HG02938 (cell line): ENCODE results near the gene RHBDL1.
A peak's percentile ranks its signal among the peaks of the same experiment; 100 is the strongest.
"Not testable (repeated sequence)": the region's sequence is repeated elsewhere in the genome, so short reads cannot be mapped to it uniquely, and the experiment has no call there.

Experiments
- ATAC-seq: cut with Tn5 transposase; IDR thresholded peaks from one replicate; pipeline ENCODE4 v1.9.1; 2021; ENCODE audit warnings: mild to moderate bottlenecking, moderate library complexity; ENCODE audit not compliant: unreplicated experiment

Gene RHBDL1

GRCh38 chr16:684071-684794 is 8.8 kb downstream of the RHBDL1 start, which contains the start of gene JMJD8:
Gene JMJD8, minus strand, starts transcription at chr16:684334. Its CDS starts 15 bp downstream, at chr16:684319.
- peak; percentile 54 for ATAC-seq

GRCh38 chr16:684961-685696 is 9.7 kb downstream of the RHBDL1 start:
- ATAC-seq: no peak

- ATAC-seq: no peak
Observed at GRCh38 chr16:685967-686366, 10.5 kb downstream of the RHBDL1 start.

GRCh38 chr16:686459-687260 is 11.2 kb downstream of the RHBDL1 start:
- ATAC-seq: no peak

- no peak for ATAC-seq
Observed at GRCh38 chr16:687499-687898, 12.0 kb downstream of the RHBDL1 start.

GRCh38 chr16:689175-689897 is 13.9 kb downstream of the RHBDL1 start:
- ATAC-seq: no peak

- not testable (repeated sequence) for ATAC-seq
Observed at GRCh38 chr16:691242-691641, 15.8 kb downstream of the RHBDL1 start.

GRCh38 chr16:692356-693108 is 17.1 kb downstream of the RHBDL1 start:
- no peak for ATAC-seq

GRCh38 chr16:693364-693763 is 17.9 kb downstream of the RHBDL1 start:
- no peak for ATAC-seq

- ATAC-seq: no peak
Observed at GRCh38 chr16:693766-694165, 18.3 kb downstream of the RHBDL1 start.

- no peak for ATAC-seq
Observed at GRCh38 chr16:694187-694862, 18.9 kb downstream of the RHBDL1 start.

GRCh38 chr16:694863-695354 is 19.4 kb downstream of the RHBDL1 start:
- ATAC-seq: no peak

- ATAC-seq: no peak
Observed at GRCh38 chr16:695355-696089, 20.1 kb downstream of the RHBDL1 start.

GRCh38 chr16:698911-699671 is 23.6 kb downstream of the RHBDL1 start:
- ATAC-seq: no peak

GRCh38 chr16:700684-701584 is 25.5 kb downstream of the RHBDL1 start:
- no peak for ATAC-seq

- ATAC-seq: no peak
Observed at GRCh38 chr16:702341-702740, 26.9 kb downstream of the RHBDL1 start.

GRCh38 chr16:703406-703805 is 27.9 kb downstream of the RHBDL1 start:
- ATAC-seq: no peak
